Cardiac muscle cell (in vitro differentiated cells and primary cell): Measurements from ENCODE around the gene ABI1. TPM values are rescaled to one million over a fixed set of nuclear protein-coding genes. Genes with fewer than 3 reads are reported as not detected.
"Not testable (repeated sequence)": the region's sequence is repeated elsewhere in the genome, so short reads cannot be mapped to it uniquely, and the experiment has no call there.

Source experiments
- DNase-seq, 2 donors: peaks; one replicate each; pipeline versions ENCODE4 v3.0.0 to v3.0.0-alpha.2; 2010 to 2017; ENCODE audit warnings: low read depth in 1 of 2, low spot score in 1 of 2
- H3K27ac ChIP-seq: fragments of 200-600 bp; sonication (generic); 2 replicates; pipeline ENCODE4 v1.5.1; 2016
- H3K27me3 ChIP-seq: fragments of 200-600 bp; sonication (generic); 2 replicates; pipeline ENCODE4 v1.6.0; 2016; ENCODE audit warnings: control low read depth
- H3K36me3 ChIP-seq: fragments of 200-600 bp; sonication (generic); 2 replicates; pipeline ENCODE4 v1.5.1; 2016; ENCODE audit warnings: control low read depth
- H3K4me1 ChIP-seq: fragments of 200-600 bp; sonication (generic); 2 replicates; pipeline ENCODE4 v1.8.1; 2017; ENCODE audit warnings: low read depth, mild to moderate bottlenecking, mixed run types
- H3K4me3 ChIP-seq: fragments of 200-600 bp; sonication (generic); 2 replicates; pipeline ENCODE4 v1.5.1; 2016; ENCODE audit warnings: mild to moderate bottlenecking
- H3K9me3 ChIP-seq: fragments of 200-600 bp; sonication (generic); 2 replicates; pipeline ENCODE4 v1.5.1; 2017; ENCODE audit warnings: low read depth, mild to moderate bottlenecking, control low read depth
- CTCF ChIP-seq: IDR thresholded peaks from 2 replicates; pipeline ENCODE4 v1.5.1; 2012; ENCODE audit warnings: low read depth, mild to moderate bottlenecking, low read length
- polyA plus RNA-seq: library from polyadenylated mRNA; unstranded; fragments of >200 nt; fragmentation: Nextera tagmentation; extraction: Ambion mirVana; gene quantifications from 2 replicates; pipeline ENCODE4 v1.2.1, GENCODE V29; 2016
- total RNA-seq: library from RNA; depleted of rRNA; stranded (reverse); fragments of >200 nt; gene quantifications from 2 replicates; pipeline ENCODE4 v1.2.3, GENCODE V29; 2016

The ABI1 gene
- total and polyA plus RNA-seq, 2 experiments from 2014 or later = 36.8 to 38.7 TPM

GRCh38 chr10:26792758-26793495 lies 67.8 kb downstream of the ABI1 start:
- no peak for TF ChIP-seq CTCF
- Histone ChIP-seq H3K9me3 (no peaks in the 10 kb centered on the region), H3K36me3 (no peaks in the 10 kb centered on the region), H3K4me1 (no peaks in the 10 kb centered on the region), H3K27ac (no peak overlapping the region), H3K4me3 (no peak overlapping the region), H3K27me3 (no peaks in the 10 kb centered on the region)
- no peak for DNase-seq

- H3K36me3 ChIP-seq = no peaks in the 10 kb centered on the region
- no peaks in the 10 kb centered on the region for H3K9me3 ChIP-seq
- no peaks in the 10 kb centered on the region for H3K4me1 ChIP-seq
- no peaks in the 10 kb centered on the region for H3K27me3 ChIP-seq
- TF ChIP-seq CTCF = no peak
- H3K4me3 ChIP-seq = no peak overlapping the region
- no peak for DNase-seq
- no peak overlapping the region for H3K27ac ChIP-seq
These were observed 70.3 kb downstream of the ABI1 start for GRCh38 chr10:26790221-26790995.

DNA sequence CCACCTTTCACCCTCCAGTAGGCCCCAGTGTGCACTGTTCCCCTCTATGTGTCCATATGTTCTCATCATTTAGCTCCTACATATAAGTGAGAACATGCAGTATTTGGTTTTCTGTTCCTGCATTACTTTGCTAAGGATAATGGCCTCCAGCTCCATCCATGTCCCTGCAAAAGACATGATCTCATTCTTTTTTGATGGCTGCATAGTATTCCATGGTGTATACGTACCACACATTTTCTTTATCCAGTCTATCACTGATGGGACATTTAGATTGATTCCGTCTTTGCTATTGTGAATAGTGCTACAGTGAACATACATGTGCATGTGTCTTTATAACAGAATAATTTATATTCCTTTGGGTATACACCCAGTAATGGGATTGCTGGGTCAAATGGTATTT lies 71.0 kb downstream of the ABI1 start:
- not testable (repeated sequence) for H3K36me3 ChIP-seq, DNase-seq, H3K4me1 ChIP-seq, H3K9me3 ChIP-seq, H3K27me3 ChIP-seq, H3K27ac ChIP-seq, H3K4me3 ChIP-seq

GRCh38 chr10:26787362-26787761 lies 73.4 kb downstream of the ABI1 start:
- no peak overlapping the region for H3K27ac ChIP-seq
- no peaks in the 10 kb centered on the region for H3K9me3 ChIP-seq
- no peaks in the 10 kb centered on the region for H3K27me3 ChIP-seq
- DNase-seq = no peak
- H3K4me1 ChIP-seq = no peaks in the 10 kb centered on the region
- no peaks in the 10 kb centered on the region for H3K36me3 ChIP-seq
- H3K4me3 ChIP-seq = no peak overlapping the region
- no peak for TF ChIP-seq CTCF

GRCh38 chr10:26781797-26782196 lies 79.0 kb downstream of the ABI1 start:
- no peak for DNase-seq
- H3K4me1 ChIP-seq = peaks cover 30% of the 10 kb centered on the region
- H3K27me3 ChIP-seq = no peaks in the 10 kb centered on the region
- no peak for TF ChIP-seq CTCF
- H3K27ac ChIP-seq = peak overlapping the region; percentile 52
- no peaks in the 10 kb centered on the region for H3K9me3 ChIP-seq
- no peak overlapping the region for H3K4me3 ChIP-seq
- H3K36me3 ChIP-seq = no peaks in the 10 kb centered on the region
